ENCODE measurements around the gene TMEM98. TPM values are rescaled to one million over a fixed set of nuclear protein-coding genes. Genes with fewer than 3 reads are reported as not detected.
A peak's percentile ranks its signal among the peaks of the same experiment; 100 is the strongest.

TMEM98 gene
- total and polyA plus RNA-seq, 9 of the 15 experiments (the other 6 are each of a cell fraction or from before 2014, with no cell fraction given) = 33.5 to 164 (median 84.7) TPM

- TF ChIP-seq, protein P1, sequence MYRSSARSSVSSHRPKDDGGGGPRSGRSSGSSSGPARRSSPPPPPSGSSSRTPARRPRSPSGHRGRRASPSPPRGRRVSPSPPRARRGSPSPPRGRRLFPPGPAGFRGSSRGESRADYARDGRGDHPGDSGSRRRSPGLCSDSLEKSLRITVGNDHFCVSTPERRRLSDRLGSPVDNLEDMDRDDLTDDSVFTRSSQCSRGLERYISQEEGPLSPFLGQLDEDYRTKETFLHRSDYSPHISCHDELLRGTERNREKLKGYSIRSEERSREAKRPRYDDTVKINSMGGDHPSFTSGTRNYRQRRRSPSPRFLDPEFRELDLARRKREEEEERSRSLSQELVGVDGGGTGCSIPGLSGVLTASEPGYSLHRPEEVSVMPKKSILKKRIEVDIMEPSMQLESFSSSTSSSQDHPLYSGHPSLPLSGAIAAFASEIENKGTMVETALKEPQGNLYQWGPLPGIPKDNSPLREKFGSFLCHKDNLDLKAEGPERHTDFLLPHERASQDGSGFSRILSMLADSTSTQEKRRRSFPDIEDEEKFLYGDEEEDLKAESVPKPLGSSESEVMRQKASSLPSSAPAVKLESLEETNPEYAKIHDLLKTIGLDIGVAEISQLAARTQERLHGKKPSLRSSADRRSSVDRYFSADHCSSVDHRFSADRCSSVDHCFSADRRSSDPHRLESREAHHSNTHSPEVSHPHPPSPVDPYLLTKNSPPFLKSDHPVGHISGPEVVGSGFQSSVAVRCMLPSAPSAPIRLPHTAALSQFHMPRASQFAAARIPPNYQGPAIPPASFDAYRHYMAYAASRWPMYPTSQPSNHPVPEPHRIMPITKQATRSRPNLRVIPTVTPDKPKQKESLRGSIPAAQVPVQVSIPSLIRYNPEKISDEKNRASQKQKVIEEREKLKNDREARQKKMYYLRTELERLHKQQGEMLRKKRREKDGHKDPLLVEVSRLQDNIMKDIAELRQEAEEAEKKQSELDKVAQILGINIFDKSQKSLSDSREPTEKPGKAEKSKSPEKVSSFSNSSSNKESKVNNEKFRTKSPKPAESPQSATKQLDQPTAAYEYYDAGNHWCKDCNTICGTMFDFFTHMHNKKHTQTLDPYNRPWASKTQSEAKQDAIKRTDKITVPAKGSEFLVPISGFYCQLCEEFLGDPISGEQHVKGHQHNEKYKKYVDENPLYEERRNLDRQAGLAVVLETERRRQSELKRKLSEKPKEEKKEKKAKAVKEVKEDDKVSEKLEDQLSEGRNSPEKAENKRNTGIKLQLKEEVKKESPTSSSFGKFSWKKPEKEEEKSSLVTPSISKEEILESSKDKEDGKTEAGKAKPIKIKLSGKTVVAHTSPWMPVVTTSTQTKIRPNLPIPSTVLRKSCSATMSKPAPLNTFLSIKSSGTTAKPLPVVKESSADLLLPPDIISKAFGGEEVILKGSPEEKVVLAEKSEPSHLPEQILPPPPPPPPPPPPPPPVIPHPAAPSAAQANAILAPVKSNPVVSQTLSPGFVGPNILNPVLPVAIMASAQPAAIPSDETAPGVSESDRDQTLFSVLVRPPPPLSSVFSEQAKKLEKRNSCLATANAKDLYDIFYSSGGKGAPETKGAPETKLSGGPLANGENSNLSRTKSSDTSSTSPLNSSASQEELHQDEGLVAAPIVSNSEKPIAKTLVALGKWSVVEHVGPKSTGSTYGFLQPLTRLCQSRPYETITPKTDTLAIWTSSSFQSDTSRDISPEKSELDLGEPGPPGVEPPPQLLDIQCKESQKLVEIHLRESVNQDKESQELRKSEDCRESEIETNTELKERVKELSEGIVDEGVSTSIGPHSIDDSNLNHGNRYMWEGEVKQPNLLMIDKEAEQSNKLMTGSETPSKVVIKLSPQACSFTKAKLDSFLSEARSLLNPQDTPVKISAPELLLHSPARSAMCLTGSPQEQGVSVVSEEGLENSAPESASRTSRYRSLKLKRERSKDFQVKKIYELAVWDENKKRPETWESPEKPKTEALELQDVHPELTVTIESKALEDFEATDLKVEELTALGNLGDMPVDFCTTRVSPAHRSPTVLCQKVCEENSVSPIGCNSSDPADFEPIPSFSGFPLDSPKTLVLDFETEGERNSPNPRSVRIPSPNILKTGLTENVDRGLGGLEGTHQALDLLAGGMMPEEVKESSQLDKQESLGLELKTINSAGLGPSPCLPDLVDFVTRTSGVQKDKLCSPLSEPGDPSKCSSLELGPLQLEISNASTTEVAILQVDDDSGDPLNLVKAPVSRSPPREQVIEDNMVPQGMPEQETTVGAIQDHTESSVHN (IDR thresholded peaks at IDR 0.05; ENCODE audit: borderline replicate concordance in 1 of 2, low read depth in 1 of 2) = peak in 1 of 2 experiments; percentile 70; a peak in 1 of 4 replicates
- peak in 1 of 2 experiments; percentile 19; a peak in 1 of 4 replicates for TF ChIP-seq ARNT (IDR thresholded peaks at IDR 0.05)
- TF ChIP-seq ZNF507 (tag; conservative IDR thresholded peaks at IDR 0.05) = no peak
- peak; percentile 22; the same call in 1 of the 2 replicates for TF ChIP-seq NFE2 (IDR thresholded peaks at IDR 0.05; ENCODE audit: low read depth)
- TF ChIP-seq CBFA2T2 (conservative IDR thresholded peaks at IDR 0.05) = peak; percentile 96
- TF ChIP-seq NUFIP1 (IDR thresholded peaks at IDR 0.05; ENCODE audit: partially characterized antibody) = no peak
- no peak for TF ChIP-seq NFATC3 (IDR thresholded peaks at IDR 0.05)
- TF ChIP-seq NR4A1 (CRISPR knock-in tag; IDR thresholded peaks at IDR 0.05) = no peak
- 0 out of 2 replicates have a peak, but pooled peaks have one; percentile 51 for TF ChIP-seq NR4A1 (tag; IDR thresholded peaks at IDR 0.05)
- no peak for TF ChIP-seq POLR2H (tag; IDR thresholded peaks at IDR 0.05; ENCODE audit: low read depth)
- TF ChIP-seq, protein P2, sequence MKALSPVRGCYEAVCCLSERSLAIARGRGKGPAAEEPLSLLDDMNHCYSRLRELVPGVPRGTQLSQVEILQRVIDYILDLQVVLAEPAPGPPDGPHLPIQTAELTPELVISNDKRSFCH (CRISPR knock-in tag; IDR thresholded peaks at IDR 0.05) = no peak
- TF ChIP-seq, protein P2 (tag; IDR thresholded peaks at IDR 0.05) = no peak
- no peak; the same call in 1 of the 2 replicates for TF ChIP-seq ZNF644 (tag; IDR thresholded peaks at IDR 0.05; ENCODE audit: low read depth)
- TF ChIP-seq RBBP5 (IDR thresholded peaks at IDR 0.05; ENCODE audit: borderline replicate concordance, insufficient read depth, low read length, poor library complexity, severe bottlenecking) = no peak
- peak; percentile 89 for TF ChIP-seq SMARCE1 (IDR thresholded peaks at IDR 0.05)
- no peak for TF ChIP-seq YY1 (IDR thresholded peaks at IDR 0.05; ENCODE audit: borderline replicate concordance in 1 of 3, control insufficient read depth in 1 of 3, extremely low read depth in 1 of 3, insufficient read depth in 3 of 3, insufficient read length in 1 of 3, insufficient replicate concordance in 2 of 3, low read depth in 1 of 3, low read length in 2 of 3)
- 0 out of 2 replicates have a peak, but pooled peaks have one; percentile 30 for TF ChIP-seq MBD2 (IDR thresholded peaks at IDR 0.05; ENCODE audit: borderline replicate concordance, low read depth)
- peak; percentile 94 for TF ChIP-seq DACH1 (IDR thresholded peaks at IDR 0.05; ENCODE audit: partially characterized antibody)
- TF ChIP-seq RCOR1 (IDR thresholded peaks at IDR 0.05; ENCODE audit: borderline replicate concordance in 1 of 2, low read depth in 2 of 2, low read length in 2 of 2) = peak; percentile 54 to 87; a peak in 3 of 4 replicates
- no peak for TF ChIP-seq ZNF707 (CRISPR knock-in tag; conservative IDR thresholded peaks at IDR 0.05)
- TF ChIP-seq ZC3H8 (IDR thresholded peaks at IDR 0.05) = no peak
- no peak for TF ChIP-seq HDAC2 (IDR thresholded peaks at IDR 0.05)
Observed at GRCh38 chr17:32971171-32971570, 43.2 kb downstream of the TMEM98 start (continued).

Measured in K562 (cell line).